Renal pelvis (tissue), 12 donors: ENCODE measurements around the gene VAMP3. TPM values are rescaled to one million over a fixed set of nuclear protein-coding genes. Genes with fewer than 3 reads are reported as not detected.

ENCODE experiments used
- DNase-seq: peaks from one replicate; pipeline ENCODE4 v3.0.0-alpha.2; 2013
- long read RNA-seq, 16 experiments: transcript quantifications; one replicate each; lab custom pipeline, GENCODE V29; 2026
- polyA plus RNA-seq, 3 donors: library from polyadenylated mRNA; unstranded; fragments of 120-200 nt; gene quantifications; one replicate each; pipeline ENCODE4 v1.2.1, GENCODE V29; 2013; ENCODE audit not compliant: insufficient read length in 3 of 3

The VAMP3 gene, protein sequence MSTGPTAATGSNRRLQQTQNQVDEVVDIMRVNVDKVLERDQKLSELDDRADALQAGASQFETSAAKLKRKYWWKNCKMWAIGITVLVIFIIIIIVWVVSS
- polyA plus RNA-seq: 100 to 1,000 TPM in 1 of 3 donors, 10 to 100 TPM in 2; 91.7 to 100 (median 99.2) TPM
- long read RNA-seq, donor 1, transcript VAMP3-201 (5 exons, 2,205 nt): major isoform, 42 of 45 reads
- long read RNA-seq, donor 1, partial matches to known transcripts: 0 of 45 reads
- long read RNA-seq, donor 1, other reads (novel, unspliced or antisense): 0 of 45 reads
- long read RNA-seq, donor 2, transcript VAMP3-201 (5 exons, 2,205 nt): major isoform, 42 of 71 reads
- long read RNA-seq, donor 2, partial matches to known transcripts: 26 of 71 reads
- long read RNA-seq, donor 2, other reads (novel, unspliced or antisense): 0 of 71 reads
- long read RNA-seq, donor 3, transcript VAMP3-201 (5 exons, 2,205 nt): major isoform, 40 of 89 reads
- long read RNA-seq, donor 3, partial matches to known transcripts: 49 of 89 reads
- long read RNA-seq, donor 3, other reads (novel, unspliced or antisense): 0 of 89 reads
- long read RNA-seq, donor 4, transcript VAMP3-201 (5 exons, 2,205 nt): major isoform, 32 of 36 reads
- long read RNA-seq, donor 4, partial matches to known transcripts: 0 of 36 reads
- long read RNA-seq, donor 4, other reads (novel, unspliced or antisense): 0 of 36 reads
- long read RNA-seq, donor 5, transcript VAMP3-201 (5 exons, 2,205 nt): major isoform, 30 of 31 reads
- long read RNA-seq, donor 5, partial matches to known transcripts: 0 of 31 reads
- long read RNA-seq, donor 5, other reads (novel, unspliced or antisense): 0 of 31 reads
- long read RNA-seq, donor 6, transcript VAMP3-202 (5 exons, 954 nt): minor isoform, 5 of 39 reads
- long read RNA-seq, donor 6, transcript VAMP3-201 (5 exons, 2,205 nt): major isoform, 34 of 39 reads
- long read RNA-seq, donor 6, partial matches to known transcripts: 0 of 39 reads
- long read RNA-seq, donor 6, other reads (novel, unspliced or antisense): 0 of 39 reads
- long read RNA-seq, donor 7, transcript VAMP3-201 (5 exons, 2,205 nt): major isoform, 53 of 136 reads
- long read RNA-seq, donor 7, partial matches to known transcripts: 83 of 136 reads
- long read RNA-seq, donor 7, other reads (novel, unspliced or antisense): 0 of 136 reads
- long read RNA-seq, donor 8, transcript VAMP3-201 (5 exons, 2,205 nt): major isoform, 26 of 26 reads
- long read RNA-seq, donor 8, partial matches to known transcripts: 0 of 26 reads
- long read RNA-seq, donor 8, other reads (novel, unspliced or antisense): 0 of 26 reads
- long read RNA-seq, donor 9, transcript VAMP3-201 (5 exons, 2,205 nt): major isoform, 48 of 49 reads
- long read RNA-seq, donor 9, partial matches to known transcripts: 0 of 49 reads
- long read RNA-seq, donor 9, other reads (novel, unspliced or antisense): 0 of 49 reads
- long read RNA-seq, donor 10, transcript VAMP3-201 (5 exons, 2,205 nt): major isoform, 42 of 44 reads
- long read RNA-seq, donor 10, partial matches to known transcripts: 0 of 44 reads
- long read RNA-seq, donor 10, other reads (novel, unspliced or antisense): 0 of 44 reads
- long read RNA-seq, donor 11, transcript VAMP3-201 (5 exons, 2,205 nt): major isoform, 29 of 30 reads
- long read RNA-seq, donor 11, partial matches to known transcripts: 0 of 30 reads
- long read RNA-seq, donor 11, other reads (novel, unspliced or antisense): 0 of 30 reads
- long read RNA-seq, donor 12, transcript VAMP3-201 (5 exons, 2,205 nt): major isoform, 45 of 53 reads
- long read RNA-seq, donor 12, partial matches to known transcripts: 5 of 53 reads
- long read RNA-seq, donor 12, other reads (novel, unspliced or antisense): 0 of 53 reads
- long read RNA-seq, donor 13, transcript VAMP3-201 (5 exons, 2,205 nt): major isoform, 24 of 70 reads
- long read RNA-seq, donor 13, partial matches to known transcripts: 43 of 70 reads
- long read RNA-seq, donor 13, other reads (novel, unspliced or antisense): 0 of 70 reads
- long read RNA-seq, donor 14: 0 reads
- long read RNA-seq, donor 15, transcript VAMP3-201 (5 exons, 2,205 nt): major isoform, 45 of 86 reads
- long read RNA-seq, donor 15, transcript VAMP3-202 (5 exons, 954 nt): minor isoform, 5 of 86 reads
- long read RNA-seq, donor 15, partial matches to known transcripts: 36 of 86 reads
- long read RNA-seq, donor 15, other reads (novel, unspliced or antisense): 0 of 86 reads
- long read RNA-seq, donor 16, transcript VAMP3-201 (5 exons, 2,205 nt): major isoform, 48 of 52 reads
- long read RNA-seq, donor 16, partial matches to known transcripts: 0 of 52 reads
- long read RNA-seq, donor 16, other reads (novel, unspliced or antisense): 0 of 52 reads

- peak; percentile 80 for DNase-seq
Observed at GRCh38 chr1:7770997-7771822, at the start of gene VAMP3. Gene VAMP3, plus strand, starts transcription at chr1:7771296. Its CDS starts 88 bp downstream, at chr1:7771384.

DNA sequence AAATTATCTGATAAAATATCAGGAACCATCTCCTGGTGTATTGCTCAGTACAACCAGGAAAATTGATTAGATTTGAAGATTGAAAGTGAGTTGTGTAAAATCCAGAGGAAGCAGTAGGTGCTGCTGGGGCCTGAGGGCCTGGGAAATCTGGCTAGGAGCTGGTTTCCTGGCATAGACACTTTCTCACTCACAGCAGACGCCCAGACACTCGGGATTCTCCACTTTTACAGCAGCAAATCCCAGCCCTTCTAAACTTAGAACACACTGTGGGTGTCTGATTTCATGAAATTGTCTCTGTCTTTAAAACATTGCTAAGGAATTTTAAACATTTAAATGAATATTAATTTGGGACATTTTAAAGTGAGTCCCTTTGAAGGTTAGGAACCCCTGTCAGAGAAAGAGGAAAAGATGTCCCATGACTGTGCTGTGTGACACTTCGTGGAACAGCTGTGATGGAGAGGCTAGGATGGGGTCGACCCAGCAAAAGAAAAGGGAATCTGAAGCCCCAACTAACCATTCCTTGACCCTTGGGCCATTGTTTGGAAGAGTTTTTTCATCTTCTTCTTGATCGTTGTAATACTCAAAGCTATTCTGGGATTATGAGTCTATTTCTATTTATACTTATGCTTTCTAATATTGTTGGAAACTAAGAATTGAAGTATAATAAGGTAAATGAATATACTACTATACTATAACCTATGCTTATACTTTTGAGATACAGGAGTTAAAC is 49.0 kb upstream of the VAMP3 start:
- DNase-seq: no peak

DNA sequence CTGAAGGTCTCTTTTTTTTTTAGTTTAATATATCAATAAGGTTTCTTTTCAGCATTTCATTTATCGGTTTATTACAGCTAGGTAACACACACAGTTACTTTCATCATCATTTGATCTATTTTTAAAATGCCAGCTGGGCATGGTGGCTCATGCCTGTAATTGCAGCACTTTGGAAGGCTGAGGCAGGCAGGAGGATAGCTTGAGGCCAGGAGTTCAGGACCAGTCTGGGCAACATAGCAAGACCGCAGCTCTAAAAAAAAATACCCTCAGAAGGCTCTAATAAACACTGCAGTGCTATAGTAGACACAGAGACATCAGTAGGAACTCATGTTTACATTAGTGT is 48.5 kb upstream of the VAMP3 start:
- DNase-seq: no peak

DNA sequence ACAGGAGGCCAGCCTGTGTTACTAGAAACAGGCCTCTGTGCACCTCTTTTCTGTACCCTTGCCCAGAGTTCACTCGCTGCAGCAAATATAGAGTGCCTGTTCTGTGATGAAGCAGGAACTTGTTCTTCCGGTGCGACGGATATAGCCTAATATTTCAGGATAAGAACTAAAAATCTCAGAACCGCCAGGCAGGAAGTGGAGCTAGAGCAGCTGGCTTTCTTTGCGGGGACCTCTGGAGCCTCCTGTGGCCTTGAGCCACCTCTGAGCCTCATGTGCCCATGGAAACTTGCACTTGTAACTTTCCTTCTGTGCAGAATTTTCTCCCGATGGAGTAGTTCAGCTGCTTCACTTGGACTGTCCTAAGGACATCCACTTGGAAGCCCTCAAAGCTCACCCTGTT is 44.5 kb upstream of the VAMP3 start:
- peak; percentile 7 for DNase-seq

GRCh38 chr1:7727809-7728471 is 43.2 kb upstream of the VAMP3 start:
- DNase-seq: no peak

- DNase-seq: no peak
Observed at GRCh38 chr1:7729761-7730160, 41.3 kb upstream of the VAMP3 start.

DNA sequence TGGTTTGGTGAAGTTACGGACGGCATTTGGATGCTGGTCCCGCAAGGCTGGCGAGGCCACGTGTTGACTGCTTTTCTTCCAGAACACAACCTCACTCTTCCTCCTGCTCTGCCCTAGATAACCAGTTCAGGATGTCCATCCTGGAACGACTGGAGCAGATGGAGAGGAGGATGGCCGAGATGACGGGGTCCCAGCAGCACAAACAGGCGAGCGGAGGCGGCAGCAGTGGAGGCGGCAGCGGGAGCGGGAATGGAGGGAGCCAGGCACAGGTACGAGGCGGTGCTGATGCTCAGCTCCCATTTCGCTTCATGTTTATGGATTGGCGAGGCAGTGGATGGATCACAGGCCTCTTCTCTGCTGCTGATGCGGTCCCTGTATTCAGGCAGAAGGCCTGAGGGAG is 38.8 kb upstream of the VAMP3 start:
- no peak for DNase-seq

DNA sequence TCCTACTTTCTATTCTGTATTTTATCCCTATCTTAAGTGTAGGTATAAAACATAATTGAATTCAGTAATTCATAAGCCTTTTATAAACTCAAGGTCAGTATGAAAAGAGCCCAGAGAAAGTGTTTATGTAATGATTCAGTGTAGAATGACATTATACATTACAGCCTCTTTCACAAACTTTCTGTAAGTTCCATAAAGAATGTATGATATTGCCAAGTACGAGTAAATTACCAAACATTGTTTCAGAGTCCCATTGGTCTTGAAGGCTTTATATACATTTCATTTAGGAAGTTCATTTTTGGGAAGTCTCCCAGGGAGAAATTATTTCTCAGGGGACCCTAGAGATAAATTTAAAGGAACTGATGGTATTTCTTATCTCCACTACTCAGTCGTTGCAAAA is 37.8 kb upstream of the VAMP3 start:
- no peak for DNase-seq

- no peak for DNase-seq
Observed at GRCh38 chr1:7738044-7738443, 33.1 kb upstream of the VAMP3 start.

GRCh38 chr1:7743346-7743745 is 27.8 kb upstream of the VAMP3 start:
- DNase-seq: no peak

GRCh38 chr1:7744882-7745281 is 26.2 kb upstream of the VAMP3 start:
- no peak for DNase-seq

- DNase-seq: no peak
Observed at GRCh38 chr1:7745783-7746182, 25.3 kb upstream of the VAMP3 start.

DNA sequence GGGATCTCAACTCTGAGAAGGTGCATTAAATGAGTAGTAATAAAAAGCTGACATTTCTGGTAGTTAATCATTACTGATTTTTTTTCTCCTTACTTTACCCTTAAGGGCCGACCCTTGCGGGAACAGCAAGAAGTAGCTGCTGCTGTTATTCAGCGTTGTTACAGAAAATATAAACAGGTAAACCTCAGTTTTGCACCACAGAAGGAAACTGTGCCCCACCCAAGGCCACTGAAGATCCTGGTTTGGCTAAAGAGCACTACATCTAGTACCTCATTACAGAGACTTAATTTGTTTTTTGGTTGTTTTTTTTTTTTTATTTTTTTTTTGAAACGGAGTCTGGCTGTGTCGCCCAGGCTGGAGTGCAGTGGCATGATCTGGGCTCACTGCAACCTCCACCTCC is 23.5 kb upstream of the VAMP3 start:
- DNase-seq: no peak

GRCh38 chr1:7749126-7749525 is 22.0 kb upstream of the VAMP3 start:
- no peak for DNase-seq

DNA sequence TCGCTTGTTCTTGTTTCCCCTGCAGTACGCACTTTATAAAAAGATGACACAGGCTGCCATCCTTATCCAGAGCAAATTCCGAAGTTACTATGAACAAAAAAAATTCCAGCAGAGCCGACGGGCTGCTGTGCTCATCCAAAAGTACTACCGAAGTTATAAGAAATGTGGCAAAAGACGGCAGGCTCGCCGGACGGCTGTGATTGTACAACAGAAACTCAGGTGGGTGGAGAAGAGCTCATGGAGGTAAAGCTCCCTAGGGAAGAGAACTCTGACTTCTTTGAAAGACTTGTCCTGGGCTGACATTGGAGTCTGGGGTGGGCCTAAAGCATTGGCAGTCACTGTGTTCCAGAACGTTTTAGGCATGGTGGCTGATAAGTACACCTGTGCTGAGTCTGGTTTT is 19.9 kb upstream of the VAMP3 start:
- DNase-seq: no peak

GRCh38 chr1:7752512-7753417 is 18.3 kb upstream of the VAMP3 start:
- DNase-seq: peak; percentile 85
